Panc1 (cell line): ENCODE measurements around the gene LDAF1.

Experiments used
- TF ChIP-seq, protein P1 (sequence below): fragments of 450-650 bp; IDR thresholded peaks from 2 replicates; pipeline ENCODE4 v1.5.1; 2017; ENCODE audit warnings: mild to moderate bottlenecking
- TF ChIP-seq, protein P2 (sequence below), 2 experiments: IDR thresholded peaks; 2 replicates each; pipeline ENCODE4 v1.6.1; 2011 to 2012; ENCODE audit warnings: low read depth in 2 of 2, control low read depth in 1 of 2, low read length in 1 of 2, mild to moderate bottlenecking in 1 of 2, moderate library complexity in 1 of 2; ENCODE audit not compliant: insufficient read depth in 1 of 2

DNA sequence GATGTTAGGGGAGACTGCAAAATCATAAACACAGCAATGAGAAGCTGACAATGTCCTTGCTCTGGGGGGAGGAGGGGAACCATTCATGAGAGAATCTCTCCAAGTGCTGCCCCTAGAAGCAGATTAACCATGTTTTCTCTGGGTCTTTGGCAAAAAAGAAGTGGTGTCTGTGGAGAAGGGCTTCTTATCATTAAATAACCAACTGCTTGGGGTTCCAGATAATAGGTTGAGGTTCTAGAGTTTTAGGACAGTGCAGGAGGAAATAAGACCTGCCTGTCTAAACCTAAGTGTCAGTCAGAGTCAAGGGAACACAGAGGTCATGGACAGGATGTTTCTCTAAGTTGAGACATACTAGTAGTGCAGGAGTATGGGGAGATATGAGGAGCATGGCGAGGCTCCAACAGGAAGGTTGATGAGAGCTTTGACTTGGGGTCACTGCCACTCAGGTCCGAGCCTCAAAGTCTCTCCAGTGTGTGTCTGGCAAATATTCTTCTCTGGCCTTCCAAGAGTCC, 69.9 kb downstream of the LDAF1 start:
- TF ChIP-seq, protein P1, sequence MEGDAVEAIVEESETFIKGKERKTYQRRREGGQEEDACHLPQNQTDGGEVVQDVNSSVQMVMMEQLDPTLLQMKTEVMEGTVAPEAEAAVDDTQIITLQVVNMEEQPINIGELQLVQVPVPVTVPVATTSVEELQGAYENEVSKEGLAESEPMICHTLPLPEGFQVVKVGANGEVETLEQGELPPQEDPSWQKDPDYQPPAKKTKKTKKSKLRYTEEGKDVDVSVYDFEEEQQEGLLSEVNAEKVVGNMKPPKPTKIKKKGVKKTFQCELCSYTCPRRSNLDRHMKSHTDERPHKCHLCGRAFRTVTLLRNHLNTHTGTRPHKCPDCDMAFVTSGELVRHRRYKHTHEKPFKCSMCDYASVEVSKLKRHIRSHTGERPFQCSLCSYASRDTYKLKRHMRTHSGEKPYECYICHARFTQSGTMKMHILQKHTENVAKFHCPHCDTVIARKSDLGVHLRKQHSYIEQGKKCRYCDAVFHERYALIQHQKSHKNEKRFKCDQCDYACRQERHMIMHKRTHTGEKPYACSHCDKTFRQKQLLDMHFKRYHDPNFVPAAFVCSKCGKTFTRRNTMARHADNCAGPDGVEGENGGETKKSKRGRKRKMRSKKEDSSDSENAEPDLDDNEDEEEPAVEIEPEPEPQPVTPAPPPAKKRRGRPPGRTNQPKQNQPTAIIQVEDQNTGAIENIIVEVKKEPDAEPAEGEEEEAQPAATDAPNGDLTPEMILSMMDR, result no peak
- TF ChIP-seq, protein P2, sequence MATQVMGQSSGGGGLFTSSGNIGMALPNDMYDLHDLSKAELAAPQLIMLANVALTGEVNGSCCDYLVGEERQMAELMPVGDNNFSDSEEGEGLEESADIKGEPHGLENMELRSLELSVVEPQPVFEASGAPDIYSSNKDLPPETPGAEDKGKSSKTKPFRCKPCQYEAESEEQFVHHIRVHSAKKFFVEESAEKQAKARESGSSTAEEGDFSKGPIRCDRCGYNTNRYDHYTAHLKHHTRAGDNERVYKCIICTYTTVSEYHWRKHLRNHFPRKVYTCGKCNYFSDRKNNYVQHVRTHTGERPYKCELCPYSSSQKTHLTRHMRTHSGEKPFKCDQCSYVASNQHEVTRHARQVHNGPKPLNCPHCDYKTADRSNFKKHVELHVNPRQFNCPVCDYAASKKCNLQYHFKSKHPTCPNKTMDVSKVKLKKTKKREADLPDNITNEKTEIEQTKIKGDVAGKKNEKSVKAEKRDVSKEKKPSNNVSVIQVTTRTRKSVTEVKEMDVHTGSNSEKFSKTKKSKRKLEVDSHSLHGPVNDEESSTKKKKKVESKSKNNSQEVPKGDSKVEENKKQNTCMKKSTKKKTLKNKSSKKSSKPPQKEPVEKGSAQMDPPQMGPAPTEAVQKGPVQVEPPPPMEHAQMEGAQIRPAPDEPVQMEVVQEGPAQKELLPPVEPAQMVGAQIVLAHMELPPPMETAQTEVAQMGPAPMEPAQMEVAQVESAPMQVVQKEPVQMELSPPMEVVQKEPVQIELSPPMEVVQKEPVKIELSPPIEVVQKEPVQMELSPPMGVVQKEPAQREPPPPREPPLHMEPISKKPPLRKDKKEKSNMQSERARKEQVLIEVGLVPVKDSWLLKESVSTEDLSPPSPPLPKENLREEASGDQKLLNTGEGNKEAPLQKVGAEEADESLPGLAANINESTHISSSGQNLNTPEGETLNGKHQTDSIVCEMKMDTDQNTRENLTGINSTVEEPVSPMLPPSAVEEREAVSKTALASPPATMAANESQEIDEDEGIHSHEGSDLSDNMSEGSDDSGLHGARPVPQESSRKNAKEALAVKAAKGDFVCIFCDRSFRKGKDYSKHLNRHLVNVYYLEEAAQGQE (IDR thresholded peaks at IDR 0.05; ENCODE audit: insufficient read depth in 1 of 2, low read depth in 2 of 2, low read length in 1 of 2), result no peak
